HG03460 (cell line): Measurements from ENCODE around the gene CDIP1.

ENCODE experiments used
- ATAC-seq: cut with Tn5 transposase; IDR thresholded peaks from one replicate; pipeline ENCODE4 v1.9.1; 2021; ENCODE audit not compliant: unreplicated experiment

The CDIP1 gene

GRCh38 chr16:4460936-4461249 is 77.7 kb downstream of the CDIP1 start:
- ATAC-seq = no peak
